Measurements from ENCODE around the gene EIPR1.

DNA sequence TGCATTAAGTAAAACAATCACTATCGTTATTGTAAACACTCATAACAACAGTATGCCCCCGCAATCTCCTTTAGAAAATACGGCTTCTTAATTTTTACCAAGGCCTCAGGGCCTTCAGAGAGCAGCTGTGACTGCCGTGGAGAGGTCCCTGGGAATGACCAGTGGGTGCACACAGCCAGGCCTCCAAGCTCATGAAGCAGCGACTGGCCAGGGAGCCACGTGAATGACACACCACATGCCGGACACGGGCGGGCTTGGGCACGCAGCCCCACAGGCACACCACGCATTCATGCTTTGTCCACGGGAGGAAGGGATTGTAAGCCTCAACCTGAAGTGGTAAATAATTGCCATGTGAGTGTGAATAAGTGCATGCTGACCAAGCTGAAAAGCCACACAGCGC, 121.0 kb downstream of the EIPR1 start:
- TF ChIP-seq YY1 (IDR thresholded peaks at IDR 0.05; ENCODE audit: insufficient read depth, insufficient read length): no peak
- TF ChIP-seq ZNF274 (IDR thresholded peaks at IDR 0.05; ENCODE audit: low read depth, low read length): no peak
- TF ChIP-seq SUZ12 (IDR thresholded peaks at IDR 0.05; ENCODE audit: extremely low read depth, insufficient read depth, insufficient read length): no peak
